Adrenal gland (tissue), 12 donors: ENCODE measurements around the gene THSD4. TPM values are rescaled to one million over a fixed set of nuclear protein-coding genes. Genes with fewer than 3 reads are reported as not detected.
A peak's percentile ranks its signal among the peaks of the same experiment; 100 is the strongest.

Experiments used
- DNase-seq, 7 donors: peaks; one replicate each; pipeline ENCODE4 v3.0.0-alpha.2; 2019 to 2020
- H3K27ac ChIP-seq, 5 donors: fragments of 200-600 bp; sonication (generic) in 4 of 5; 1 replicate in 3 of 5; 2 replicates in 2 of 5; pipeline versions ENCODE4 v1.5.1 to v1.8.0; 2016 to 2020; ENCODE audit warnings: mild to moderate bottlenecking in 1 of 5
- H3K27me3 ChIP-seq: fragments of 200-600 bp; 2 replicates; pipeline ENCODE4 v1.8.0; 2021
- H3K36me3 ChIP-seq, 2 donors: fragments of 200-600 bp; replicated peaks in 1 of 2; 1 replicate in 1 of 2; 2 replicates in 1 of 2; pipeline versions ENCODE4 v1.5.1 to v1.8.0; 2018 to 2022
- H3K4me1 ChIP-seq, 2 donors: fragments of 200-600 bp; replicated peaks in 1 of 2; 1 replicate in 1 of 2; 2 replicates in 1 of 2; pipeline versions ENCODE4 v1.5.1 to v1.8.0; 2018 to 2021
- H3K4me3 ChIP-seq, 4 donors: fragments of 200-600 bp; sonication (generic) in 3 of 4; one replicate each; pipeline ENCODE4 v1.5.1; 2016 to 2018
- H3K9me3 ChIP-seq, 3 donors: fragments of 200-600 bp; sonication (generic) in 1 of 3; replicated peaks in 1 of 3; 1 replicate in 2 of 3; 2 replicates in 1 of 3; pipeline versions ENCODE4 v1.5.1 to v1.8.0; 2016 to 2021
- POLR2A ChIP-seq, 2 donors: fragments of 450-650 bp; IDR thresholded peaks; one replicate each; pipeline ENCODE4 v1.6.1; 2017; ENCODE audit warnings: antibody characterized with exemption in 2 of 2, mild to moderate bottlenecking in 2 of 2, moderate library complexity in 1 of 2
- WGBS, 4 donors: extraction: QIAGEN DNeasy Blood & Tissue Kit in 2 of 4; methylation state at CpG; one replicate each; pipeline versions ENCODE4 v1.1.5 to v1.1.7; 2013 to 2017; 5-methylcytosine and 5-hydroxymethylcytosine counted together
- intact Hi-C, 2 donors: fragments of 100-400 bp; cut with DNase I; formaldehyde crosslinking; loops; one replicate each; pipeline versions ENCODE4 v1.14.1 to v1.15.0; 2022 to 2023
- polyA plus RNA-seq, 3 donors: library from polyadenylated mRNA; stranded (reverse); fragments of 200-250 nt in 2 of 3; fragments of 350-450 nt in 1 of 3; fragmentation: Illumina TruSeq in 1 of 3; extraction: RNeasy Lipid Tissue Mini Kit (QIAGEN cat#74804) in 1 of 3; gene quantifications; one replicate each; pipeline ENCODE4 v1.2.3, GENCODE V29; 2013 to 2014
- total RNA-seq, 9 donors: library from RNA; depleted of rRNA in 4 of 9; stranded (reverse); fragments of >200 nt in 4 of 9; fragments of 120-200 nt in 1 of 9; fragmentation: NEBNext Ultra II Directional in 1 of 9; extraction: Animal tissue kit (Norgen Biotek cat#: 25700) in 1 of 9; gene quantifications; one replicate each; pipeline versions ENCODE4 v1.1.0 to v1.2.4, GENCODE V29; 2013 to 2023
- TF ChIP-seq, protein P1 (sequence below), 6 experiments: fragments of 450-650 bp in 4 of 6; fragments of 200-600 bp in 2 of 6; sonication (generic) in 1 of 6; IDR thresholded peaks; 1 replicate in 5 of 6; 2 replicates in 1 of 6; pipeline versions ENCODE4 v1.5.1 to v1.8.0; 2016 to 2021; ENCODE audit warnings: antibody characterized with exemption in 6 of 6, mild to moderate bottlenecking in 2 of 6, moderate library complexity in 1 of 6
- donor health status: healthy with polysubstance abuse.
- donor health status: Bipolar disorder and iron deficiency.
- donor health status: DM: yes; HTN: yes; CAD: no.
- donor health status: DM: no; HTN: no; CAD: no.
- donor health status: DM: no; HTN: no; CAD: no.
- donor health status: DM: yes; HTN: yes; CAD: no.

The THSD4 gene
- total and polyA plus RNA-seq, 12 donors, result 5.3 to 53.2 (median 23.2) TPM

DNA sequence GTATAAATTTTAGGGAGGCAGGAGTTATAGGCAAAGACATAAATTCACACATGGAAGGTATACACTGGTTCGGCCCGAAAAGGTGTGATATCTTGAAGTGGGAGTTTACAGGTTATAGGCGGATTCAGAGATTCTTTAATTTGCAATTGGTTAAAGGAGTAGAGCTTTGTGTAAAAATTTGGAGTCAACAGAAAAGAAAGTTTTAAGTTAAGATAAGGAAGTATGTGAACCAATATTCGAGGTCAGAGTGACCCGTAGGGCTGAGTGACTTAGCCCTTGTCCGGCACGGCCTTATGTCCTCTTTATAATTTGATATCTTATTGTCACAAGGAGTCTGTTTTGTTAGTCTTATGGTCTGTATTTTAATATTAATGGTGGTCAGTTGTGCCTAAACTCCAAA is 10.6 kb upstream of the THSD4 start:
- intact Hi-C loops, result loop anchor here in 1 of 2 donors (10.0 kb wide), 1 partner anchor 80 kb away; no protein-coding TSS in a partner anchor
- H3K36me3 ChIP-seq, result no peaks in the 10 kb centered on the region
- peaks cover 1 to 5% of the 10 kb centered on the region in 2 donors for H3K4me1 ChIP-seq
- WGBS, 4 donors, result 84 to 92% (median 89%) methylated on average over 7 of the region's 7 CpGs
- no peaks in the 10 kb centered on the region for H3K9me3 ChIP-seq
- peak in 1 of 7 donors; percentile 3 for DNase-seq
- H3K27me3 ChIP-seq, result no peaks in the 10 kb centered on the region
- no peak overlapping the region for H3K4me3 ChIP-seq
- TF ChIP-seq POLR2A (IDR thresholded peaks at IDR 0.05), result no peak
- TF ChIP-seq, protein P1, sequence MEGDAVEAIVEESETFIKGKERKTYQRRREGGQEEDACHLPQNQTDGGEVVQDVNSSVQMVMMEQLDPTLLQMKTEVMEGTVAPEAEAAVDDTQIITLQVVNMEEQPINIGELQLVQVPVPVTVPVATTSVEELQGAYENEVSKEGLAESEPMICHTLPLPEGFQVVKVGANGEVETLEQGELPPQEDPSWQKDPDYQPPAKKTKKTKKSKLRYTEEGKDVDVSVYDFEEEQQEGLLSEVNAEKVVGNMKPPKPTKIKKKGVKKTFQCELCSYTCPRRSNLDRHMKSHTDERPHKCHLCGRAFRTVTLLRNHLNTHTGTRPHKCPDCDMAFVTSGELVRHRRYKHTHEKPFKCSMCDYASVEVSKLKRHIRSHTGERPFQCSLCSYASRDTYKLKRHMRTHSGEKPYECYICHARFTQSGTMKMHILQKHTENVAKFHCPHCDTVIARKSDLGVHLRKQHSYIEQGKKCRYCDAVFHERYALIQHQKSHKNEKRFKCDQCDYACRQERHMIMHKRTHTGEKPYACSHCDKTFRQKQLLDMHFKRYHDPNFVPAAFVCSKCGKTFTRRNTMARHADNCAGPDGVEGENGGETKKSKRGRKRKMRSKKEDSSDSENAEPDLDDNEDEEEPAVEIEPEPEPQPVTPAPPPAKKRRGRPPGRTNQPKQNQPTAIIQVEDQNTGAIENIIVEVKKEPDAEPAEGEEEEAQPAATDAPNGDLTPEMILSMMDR (IDR thresholded peaks at IDR 0.05), result no peak
- H3K27ac ChIP-seq, result no peak overlapping the region

DNA sequence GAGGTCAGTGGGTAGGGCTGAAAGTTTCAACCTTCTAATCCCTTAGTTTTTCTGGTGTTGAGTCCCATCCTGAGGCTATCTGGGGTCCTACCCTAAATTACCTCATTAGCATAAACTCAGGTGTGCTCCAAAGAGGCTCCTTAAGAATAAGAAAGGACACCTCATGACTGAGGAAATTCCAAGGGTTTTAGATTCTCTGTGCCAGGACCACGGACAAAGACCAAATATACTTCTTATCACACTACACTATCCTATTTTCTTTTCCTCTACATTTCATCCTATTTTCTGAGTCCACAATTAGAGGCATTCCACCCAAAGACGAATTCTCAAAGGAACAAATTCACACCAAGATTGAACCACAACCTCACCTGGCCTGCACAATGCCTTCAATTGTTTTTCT is 9.8 kb upstream of the THSD4 start:
- peak in 1 of 7 donors; percentile 1 for DNase-seq
- intact Hi-C loops, result loop anchor here in 1 of 2 donors (10.0 kb wide), 1 partner anchor 81 kb away; no protein-coding TSS in a partner anchor
- Histone ChIP-seq H3K9me3 (no peaks in the 10 kb centered on the region), H3K27ac (no peak overlapping the region), H3K4me3 (no peak overlapping the region), H3K27me3 (no peaks in the 10 kb centered on the region), H3K4me1 (peaks cover 6 to 9% of the 10 kb centered on the region in 2 donors), H3K36me3 (no peaks in the 10 kb centered on the region)
- TF ChIP-seq POLR2A (IDR thresholded peaks at IDR 0.05), result no peak
- TF ChIP-seq, protein P1 (IDR thresholded peaks at IDR 0.05), result no peak
- WGBS, 4 donors, result 84 to 95% (median 93%) methylated on average over 2 of the region's 2 CpGs

DNA sequence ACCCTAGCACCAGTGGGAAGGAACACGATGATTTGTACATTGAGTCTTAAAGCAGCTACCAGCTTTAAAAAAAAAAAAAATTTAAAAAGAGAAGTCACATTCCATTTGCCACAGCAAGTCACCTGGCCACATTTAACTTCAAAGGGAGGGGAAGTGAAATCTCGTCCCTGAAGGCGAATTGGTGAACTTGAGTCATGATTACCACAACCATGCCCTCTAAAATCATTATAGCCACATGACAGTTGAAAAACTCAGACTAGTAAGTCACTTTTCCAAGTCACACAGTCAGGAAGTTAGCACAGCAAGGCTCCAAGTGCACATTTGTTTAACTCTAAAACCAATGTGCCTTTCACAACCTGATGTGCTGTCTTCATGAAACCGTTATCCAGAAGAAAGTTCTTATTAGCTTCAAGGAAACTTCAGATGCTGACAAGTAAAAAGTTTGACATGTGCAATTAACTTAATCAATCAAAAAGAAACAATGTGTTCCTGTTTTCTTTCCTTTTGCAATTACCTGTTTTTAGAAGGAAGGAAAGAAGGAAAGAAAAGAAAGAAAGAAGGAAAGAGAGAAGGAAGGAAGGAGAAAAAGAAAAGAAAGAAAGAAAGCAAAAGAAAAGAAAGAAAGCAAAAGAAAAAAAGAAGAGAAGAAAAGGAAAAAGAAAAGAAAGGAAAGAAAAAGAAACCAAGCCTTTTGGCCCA is 8.3 kb upstream of the THSD4 start:
- peaks cover 6 to 10% of the 10 kb centered on the region in 2 donors for H3K4me1 ChIP-seq
- WGBS, 4 donors, result 71 to 83% (median 80%) methylated on average over 4 of the region's 4 CpGs
- no peak for DNase-seq
- no peaks in the 10 kb centered on the region for H3K27me3 ChIP-seq
- no peaks in the 10 kb centered on the region for H3K36me3 ChIP-seq
- TF ChIP-seq POLR2A (IDR thresholded peaks at IDR 0.05), result no peak
- TF ChIP-seq, protein P1 (IDR thresholded peaks at IDR 0.05), result no peak
- intact Hi-C loops, result loop anchor here in 1 of 2 donors (10.0 kb wide), 1 partner anchor 82 kb away; no protein-coding TSS in a partner anchor
- no peak overlapping the region for H3K4me3 ChIP-seq
- no peaks in the 10 kb centered on the region for H3K9me3 ChIP-seq
- H3K27ac ChIP-seq, result no peak overlapping the region

DNA sequence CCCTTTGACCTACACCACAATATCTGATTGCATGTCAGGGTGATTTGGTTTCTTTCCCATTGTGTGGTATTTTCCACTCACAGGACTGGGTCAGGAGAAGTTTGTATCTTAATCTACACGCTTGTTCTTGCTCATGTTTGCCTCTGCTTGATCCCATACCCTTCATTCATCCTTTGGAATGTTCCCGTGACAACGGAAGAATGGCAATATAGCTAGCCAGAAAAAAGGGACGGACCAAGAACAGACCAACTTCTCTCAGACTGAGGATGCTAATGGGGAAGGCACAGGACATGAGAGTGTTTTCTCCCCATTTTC is 7.8 kb upstream of the THSD4 start:
- 91 to 99% (median 92%) methylated on average over 4 of the region's 4 CpGs for WGBS, 4 donors
- no peak overlapping the region for H3K4me3 ChIP-seq
- H3K27ac ChIP-seq, result no peak overlapping the region
- intact Hi-C loops, result loop anchor here in 1 of 2 donors (10.0 kb wide), 1 partner anchor 83 kb away; no protein-coding TSS in a partner anchor
- no peaks in the 10 kb centered on the region for H3K36me3 ChIP-seq
- no peak for DNase-seq
- TF ChIP-seq, protein P1 (IDR thresholded peaks at IDR 0.05), result no peak
- no peak for TF ChIP-seq POLR2A (IDR thresholded peaks at IDR 0.05)
- no peaks in the 10 kb centered on the region for H3K27me3 ChIP-seq
- peaks cover 6 to 10% of the 10 kb centered on the region in 2 donors for H3K4me1 ChIP-seq
- H3K9me3 ChIP-seq, result no peaks in the 10 kb centered on the region
